ENCODE measurements around the gene PRKG1. TPM values are rescaled to one million over a fixed set of nuclear protein-coding genes. Genes with fewer than 3 reads are reported as not detected.

Gene PRKG1
- total and polyA plus RNA-seq, 4 donors = 0.46 to 5.1 (median 1.5) TPM

DNA sequence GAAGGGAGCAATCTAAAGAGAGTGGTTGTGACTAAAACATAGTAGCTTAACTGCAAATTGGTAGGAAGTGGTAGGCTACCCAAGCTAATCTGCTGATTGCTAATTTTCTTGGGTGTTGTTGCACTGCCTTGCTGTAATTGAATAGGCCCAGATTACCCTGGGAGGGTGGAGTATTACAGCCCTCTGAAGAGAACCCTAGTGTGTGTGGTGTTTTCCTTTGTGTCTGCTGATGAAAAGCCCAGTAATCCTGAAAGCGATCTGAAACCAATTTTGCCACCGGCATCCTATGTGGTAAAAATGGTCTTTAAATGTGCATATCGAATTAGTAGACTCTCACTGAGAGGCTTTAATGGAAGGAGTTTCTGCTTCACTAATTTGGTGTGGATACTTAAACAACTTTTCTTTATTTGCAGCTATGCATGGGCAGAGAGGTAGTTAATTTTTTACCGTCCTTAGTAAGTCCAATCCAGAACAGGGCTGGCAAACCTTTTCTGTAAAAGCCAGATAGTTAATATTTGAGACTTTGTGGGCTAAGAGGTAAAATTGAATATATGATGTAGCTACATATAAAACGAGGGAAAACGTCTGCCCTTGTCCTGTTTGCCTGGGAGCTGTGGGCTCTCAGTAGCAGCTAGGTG, 532.7 kb downstream of the PRKG1 start:
- H3K9ac ChIP-seq (ENCODE audit: low read depth in 1 of 2, low read length in 2 of 2) = no peak overlapping the region
- TF ChIP-seq, protein P1, sequence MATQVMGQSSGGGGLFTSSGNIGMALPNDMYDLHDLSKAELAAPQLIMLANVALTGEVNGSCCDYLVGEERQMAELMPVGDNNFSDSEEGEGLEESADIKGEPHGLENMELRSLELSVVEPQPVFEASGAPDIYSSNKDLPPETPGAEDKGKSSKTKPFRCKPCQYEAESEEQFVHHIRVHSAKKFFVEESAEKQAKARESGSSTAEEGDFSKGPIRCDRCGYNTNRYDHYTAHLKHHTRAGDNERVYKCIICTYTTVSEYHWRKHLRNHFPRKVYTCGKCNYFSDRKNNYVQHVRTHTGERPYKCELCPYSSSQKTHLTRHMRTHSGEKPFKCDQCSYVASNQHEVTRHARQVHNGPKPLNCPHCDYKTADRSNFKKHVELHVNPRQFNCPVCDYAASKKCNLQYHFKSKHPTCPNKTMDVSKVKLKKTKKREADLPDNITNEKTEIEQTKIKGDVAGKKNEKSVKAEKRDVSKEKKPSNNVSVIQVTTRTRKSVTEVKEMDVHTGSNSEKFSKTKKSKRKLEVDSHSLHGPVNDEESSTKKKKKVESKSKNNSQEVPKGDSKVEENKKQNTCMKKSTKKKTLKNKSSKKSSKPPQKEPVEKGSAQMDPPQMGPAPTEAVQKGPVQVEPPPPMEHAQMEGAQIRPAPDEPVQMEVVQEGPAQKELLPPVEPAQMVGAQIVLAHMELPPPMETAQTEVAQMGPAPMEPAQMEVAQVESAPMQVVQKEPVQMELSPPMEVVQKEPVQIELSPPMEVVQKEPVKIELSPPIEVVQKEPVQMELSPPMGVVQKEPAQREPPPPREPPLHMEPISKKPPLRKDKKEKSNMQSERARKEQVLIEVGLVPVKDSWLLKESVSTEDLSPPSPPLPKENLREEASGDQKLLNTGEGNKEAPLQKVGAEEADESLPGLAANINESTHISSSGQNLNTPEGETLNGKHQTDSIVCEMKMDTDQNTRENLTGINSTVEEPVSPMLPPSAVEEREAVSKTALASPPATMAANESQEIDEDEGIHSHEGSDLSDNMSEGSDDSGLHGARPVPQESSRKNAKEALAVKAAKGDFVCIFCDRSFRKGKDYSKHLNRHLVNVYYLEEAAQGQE (IDR thresholded peaks at IDR 0.05) = no peak
- TF ChIP-seq YY1 (IDR thresholded peaks at IDR 0.05) (no peak), FOXA2 (IDR thresholded peaks at IDR 0.05) (no peak), TAF1 (conservative IDR thresholded peaks at IDR 0.05) (no peak), HNF4G (IDR thresholded peaks at IDR 0.05) (no peak)
- TF ChIP-seq, protein P2, sequence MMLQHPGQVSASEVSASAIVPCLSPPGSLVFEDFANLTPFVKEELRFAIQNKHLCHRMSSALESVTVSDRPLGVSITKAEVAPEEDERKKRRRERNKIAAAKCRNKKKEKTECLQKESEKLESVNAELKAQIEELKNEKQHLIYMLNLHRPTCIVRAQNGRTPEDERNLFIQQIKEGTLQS (IDR thresholded peaks at IDR 0.05) = no peak
- TF ChIP-seq, protein P3, sequence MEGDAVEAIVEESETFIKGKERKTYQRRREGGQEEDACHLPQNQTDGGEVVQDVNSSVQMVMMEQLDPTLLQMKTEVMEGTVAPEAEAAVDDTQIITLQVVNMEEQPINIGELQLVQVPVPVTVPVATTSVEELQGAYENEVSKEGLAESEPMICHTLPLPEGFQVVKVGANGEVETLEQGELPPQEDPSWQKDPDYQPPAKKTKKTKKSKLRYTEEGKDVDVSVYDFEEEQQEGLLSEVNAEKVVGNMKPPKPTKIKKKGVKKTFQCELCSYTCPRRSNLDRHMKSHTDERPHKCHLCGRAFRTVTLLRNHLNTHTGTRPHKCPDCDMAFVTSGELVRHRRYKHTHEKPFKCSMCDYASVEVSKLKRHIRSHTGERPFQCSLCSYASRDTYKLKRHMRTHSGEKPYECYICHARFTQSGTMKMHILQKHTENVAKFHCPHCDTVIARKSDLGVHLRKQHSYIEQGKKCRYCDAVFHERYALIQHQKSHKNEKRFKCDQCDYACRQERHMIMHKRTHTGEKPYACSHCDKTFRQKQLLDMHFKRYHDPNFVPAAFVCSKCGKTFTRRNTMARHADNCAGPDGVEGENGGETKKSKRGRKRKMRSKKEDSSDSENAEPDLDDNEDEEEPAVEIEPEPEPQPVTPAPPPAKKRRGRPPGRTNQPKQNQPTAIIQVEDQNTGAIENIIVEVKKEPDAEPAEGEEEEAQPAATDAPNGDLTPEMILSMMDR (IDR thresholded peaks at IDR 0.05; ENCODE audit: low read depth, low read length, missing input control) = no peak
- peaks cover 0 to 2% (median 0%) of the 10 kb centered on the region in 4 donors for H3K4me1 ChIP-seq (ENCODE audit: control insufficient read depth in 4 of 4, insufficient read depth in 4 of 4, low read length in 3 of 4)
- no peaks in the 10 kb centered on the region for H3K36me3 ChIP-seq (ENCODE audit: control insufficient read depth in 4 of 4, insufficient read depth in 3 of 4, low read depth in 1 of 4, low read length in 3 of 4)
- DNase-seq (ENCODE audit: low spot score) = no peak
- no peak overlapping the region for H3K27ac ChIP-seq (ENCODE audit: low read depth in 1 of 2, low read length in 2 of 2)
- H3K27me3 ChIP-seq (ENCODE audit: control insufficient read depth in 4 of 4, insufficient read depth in 4 of 4, low read length in 3 of 4) = no peaks in the 10 kb centered on the region
- H3K9me3 ChIP-seq (ENCODE audit: control insufficient read depth in 4 of 4, low read length in 3 of 4) = no peaks in the 10 kb centered on the region
- H3K4me3 ChIP-seq (ENCODE audit: low read depth in 1 of 3, low read length in 3 of 3) = no peak overlapping the region
- 75% methylated on average over 6 of the region's 6 CpGs for WGBS

DNA sequence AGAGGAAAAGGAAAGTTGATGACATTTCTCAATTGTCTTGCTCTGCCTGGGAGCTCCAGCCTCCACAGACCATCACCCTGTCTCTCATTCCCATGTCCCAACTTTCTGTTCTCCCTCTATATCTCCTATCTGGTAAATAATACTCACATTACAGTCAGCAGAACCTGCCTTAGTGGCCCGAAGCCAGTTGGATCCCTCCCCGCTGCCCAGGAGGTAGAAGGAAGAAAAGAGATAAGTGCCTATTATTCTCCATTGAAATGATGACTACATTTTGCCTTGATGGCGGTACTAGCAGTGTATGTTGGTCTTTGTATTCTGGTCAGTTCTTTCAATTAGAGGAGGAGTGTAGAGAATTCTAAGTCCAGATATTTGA, 533.2 kb downstream of the PRKG1 start:
- WGBS = 81% methylated on average over 3 of the region's 3 CpGs
- DNase-seq (ENCODE audit: low spot score) = no peak
- Histone ChIP-seq H3K9ac (ENCODE audit: low read depth in 1 of 2, low read length in 2 of 2) (no peak overlapping the region), H3K27ac (ENCODE audit: low read depth in 1 of 2, low read length in 2 of 2) (no peak overlapping the region), H3K4me1 (ENCODE audit: control insufficient read depth in 4 of 4, insufficient read depth in 4 of 4, low read length in 3 of 4) (peaks cover 0 to 2% (median 0%) of the 10 kb centered on the region in 4 donors), H3K4me3 (ENCODE audit: low read depth in 1 of 3, low read length in 3 of 3) (no peak overlapping the region), H3K9me3 (ENCODE audit: control insufficient read depth in 4 of 4, low read length in 3 of 4) (no peaks in the 10 kb centered on the region), H3K36me3 (ENCODE audit: control insufficient read depth in 4 of 4, insufficient read depth in 3 of 4, low read depth in 1 of 4, low read length in 3 of 4) (no peaks in the 10 kb centered on the region), H3K27me3 (ENCODE audit: control insufficient read depth in 4 of 4, insufficient read depth in 4 of 4, low read length in 3 of 4) (no peaks in the 10 kb centered on the region)
- TF ChIP-seq, protein P4, sequence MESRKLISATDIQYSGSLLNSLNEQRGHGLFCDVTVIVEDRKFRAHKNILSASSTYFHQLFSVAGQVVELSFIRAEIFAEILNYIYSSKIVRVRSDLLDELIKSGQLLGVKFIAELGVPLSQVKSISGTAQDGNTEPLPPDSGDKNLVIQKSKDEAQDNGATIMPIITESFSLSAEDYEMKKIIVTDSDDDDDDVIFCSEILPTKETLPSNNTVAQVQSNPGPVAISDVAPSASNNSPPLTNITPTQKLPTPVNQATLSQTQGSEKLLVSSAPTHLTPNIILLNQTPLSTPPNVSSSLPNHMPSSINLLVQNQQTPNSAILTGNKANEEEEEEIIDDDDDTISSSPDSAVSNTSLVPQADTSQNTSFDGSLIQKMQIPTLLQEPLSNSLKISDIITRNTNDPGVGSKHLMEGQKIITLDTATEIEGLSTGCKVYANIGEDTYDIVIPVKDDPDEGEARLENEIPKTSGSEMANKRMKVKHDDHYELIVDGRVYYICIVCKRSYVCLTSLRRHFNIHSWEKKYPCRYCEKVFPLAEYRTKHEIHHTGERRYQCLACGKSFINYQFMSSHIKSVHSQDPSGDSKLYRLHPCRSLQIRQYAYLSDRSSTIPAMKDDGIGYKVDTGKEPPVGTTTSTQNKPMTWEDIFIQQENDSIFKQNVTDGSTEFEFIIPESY (IDR thresholded peaks at IDR 0.05) = no peak
- no peak for TF ChIP-seq EGR1 (IDR thresholded peaks at IDR 0.05; ENCODE audit: low read depth in 2 of 2)
- TF ChIP-seq GABPA (IDR thresholded peaks at IDR 0.05 in 1 of 2, conservative IDR thresholded peaks at IDR 0.05 in 1 of 2) = no peak
- no peak for TF ChIP-seq YY1 (IDR thresholded peaks at IDR 0.05)
- TF ChIP-seq, protein P2 (IDR thresholded peaks at IDR 0.05) = no peak
- TF ChIP-seq, protein P3 (IDR thresholded peaks at IDR 0.05; ENCODE audit: low read depth, low read length, missing input control) = no peak
- no peak for TF ChIP-seq HNF4G (IDR thresholded peaks at IDR 0.05)
- no peak for TF ChIP-seq JUND (IDR thresholded peaks at IDR 0.05)
